OCI-LY7 (cell line): Measurements from ENCODE around the gene PACS1. TPM values are rescaled to one million over a fixed set of nuclear protein-coding genes. Genes with fewer than 3 reads are reported as not detected.

Source experiments
- BruUV-seq: library from RNA; stranded (reverse); fragments of 400-500 nt; replicated peaks from 2 replicates; lab custom pipeline; 2021; lab: Mats Ljungman, UMichigan
- CTCF ChIA-PET: fragments of 300-600 bp; sonication (Branson Sonifier 250); formaldehyde crosslinking; loops from one replicate; lab custom pipeline; 2022; ENCODE audit warnings: antibody characterized with exemption; ENCODE audit not compliant: unreplicated experiment; lab: Charles Lee
- POLR2A ChIA-PET: fragments of 300-600 bp; sonication (Branson Sonifier 250); formaldehyde crosslinking; loops from one replicate; lab custom pipeline; 2022; ENCODE audit warnings: antibody characterized with exemption; lab: Charles Lee
- DNase-seq: peaks from one replicate; pipeline ENCODE4 v3.0.0-alpha.2; 2015; ENCODE audit warnings: low spot score
- H2AFZ ChIP-seq: fragments of 200-600 bp; sonication (generic), shearing (Covaris generic); 2 replicates; pipeline ENCODE4 v1.6.1; 2014; ENCODE audit warnings: mild to moderate bottlenecking, antibody characterized with exemption, low read length, moderate library complexity
- H3K27ac ChIP-seq: fragments of 200-600 bp; sonication (generic); 2 replicates; pipeline ENCODE4 v1.5.1; 2014; ENCODE audit warnings: mixed run types, low read depth, mild to moderate bottlenecking, moderate library complexity, low read length, inconsistent platforms; ENCODE audit not compliant: poor library complexity, severe bottlenecking
- H3K36me3 ChIP-seq: fragments of 200-600 bp; sonication (generic); 2 replicates; pipeline ENCODE4 v1.6.1; 2014; ENCODE audit warnings: mild to moderate bottlenecking, antibody characterized with exemption, low read length, moderate library complexity, mixed read lengths; ENCODE audit not compliant: insufficient read depth
- H3K4me1 ChIP-seq: fragments of 200-600 bp; sonication (generic); 2 replicates; pipeline ENCODE4 v1.5.1; 2014; ENCODE audit warnings: mild to moderate bottlenecking, low read length; ENCODE audit not compliant: insufficient read depth, poor library complexity, severe bottlenecking
- H3K4me2 ChIP-seq: fragments of 200-600 bp; sonication (generic); 2 replicates; pipeline ENCODE4 v1.6.1; 2014; ENCODE audit warnings: mild to moderate bottlenecking, low read length
- H3K4me3 ChIP-seq: fragments of 200-600 bp; sonication (generic); 2 replicates; pipeline ENCODE4 v1.5.1; 2014; ENCODE audit warnings: mild to moderate bottlenecking, low read depth, low read length; ENCODE audit not compliant: poor library complexity, severe bottlenecking
- H3K79me2 ChIP-seq: fragments of 200-600 bp; sonication (generic); 2 replicates; pipeline ENCODE4 v1.6.1; 2016; ENCODE audit warnings: low read depth, mild to moderate bottlenecking, low read length, moderate library complexity, mixed read lengths; ENCODE audit not compliant: insufficient read depth
- H3K9me2 ChIP-seq: fragments of 200-600 bp; sonication (generic); 2 replicates; pipeline ENCODE4 v1.6.1; 2016; ENCODE audit warnings: mild to moderate bottlenecking, low read length, mixed read lengths; ENCODE audit not compliant: insufficient read depth
- H3K9me3 ChIP-seq: fragments of 200-600 bp; sonication (generic); 2 replicates; pipeline ENCODE4 v1.6.1; 2014; ENCODE audit warnings: mild to moderate bottlenecking, mixed run types, low read length, mixed read lengths
- H4K20me1 ChIP-seq: fragments of 200-600 bp; sonication (generic); 2 replicates; pipeline ENCODE4 v1.6.1; 2014; ENCODE audit warnings: mild to moderate bottlenecking, antibody characterized with exemption, low read length, moderate library complexity, mixed read lengths; ENCODE audit not compliant: insufficient read depth
- CTCF ChIP-seq: fragments of 200-600 bp; sonication (generic); conservative IDR thresholded peaks from 2 replicates; pipeline ENCODE4 v1.5.1; 2014; ENCODE audit warnings: mild to moderate bottlenecking, antibody characterized with exemption, low read length, moderate library complexity, mixed read lengths
- EZH2phosphoT487 ChIP-seq: fragments of 200-600 bp; sonication (generic); IDR thresholded peaks from 2 replicates; pipeline ENCODE4 v1.6.1; 2018; ENCODE audit warnings: low read depth, borderline replicate concordance, mild to moderate bottlenecking, mixed run types, antibody characterized with exemption, low read length, moderate library complexity, mixed read lengths
- intact Hi-C: fragments of 100-400 bp; cut with micrococcal nuclease; formaldehyde crosslinking; loops from one replicate; pipeline ENCODE4 v1.10.0; 2022; ENCODE audit not compliant: unreplicated experiment
- total RNA-seq, 2 experiments: library from RNA; depleted of rRNA in 1 of 2; stranded (reverse); fragments of >200 nt in 1 of 2; shearing (Covaris generic) in 1 of 2; gene quantifications; 2 replicates each; pipeline ENCODE4 v1.2.3, GENCODE V29; 2014 to 2022

PACS1 gene
- total RNA-seq, 2 experiments from 2014 or later: 23.7 to 52.5 TPM

GRCh38 chr11:66044757-66045156 is 25.3 kb upstream of the PACS1 start:
- intact Hi-C loops: no loop called here
- Histone ChIP-seq H3K4me1 (peaks cover 15% of the 10 kb centered on the region), H3K27ac (no peak overlapping the region), H4K20me1 (no peaks in the 10 kb centered on the region), H3K9me2 (no peaks in the 10 kb centered on the region), H3K4me2 (peak overlapping the region; percentile 61), H3K36me3 (no peaks in the 10 kb centered on the region), H2AFZ (peak overlapping the region; percentile 41; the same call in 1 of the 2 replicates), H3K4me3 (peak overlapping the region; percentile 16), H3K9me3 (no peaks in the 10 kb centered on the region), H3K79me2 (no peaks in the 10 kb centered on the region)
- DNase-seq: no peak
- CTCF ChIA-PET: interaction anchor here (0.5 to 2.0 kb wide), 8 partner anchors 9 to 92 kb away, joined by 3 to 7 read pairs (median 5); no protein-coding TSS in a partner anchor
- POLR2A ChIA-PET: interaction anchor here (0.9 to 1.7 kb wide), 3 partner anchors 9 to 186 kb away, joined by 3 to 5 read pairs (median 3); partner anchors contain the start of gene CFL1
- no TSS peak for BruUV-seq
- TF ChIP-seq EZH2phosphoT487 (no peak), CTCF (no peak)

GRCh38 chr11:66045177-66045639 is 24.9 kb upstream of the PACS1 start:
- ChIA-PET POLR2A (interaction anchor here (0.8 to 1.7 kb wide), 4 partner anchors 9 to 187 kb away, joined by 3 to 7 read pairs (median 4); partner anchors contain the start of gene CFL1), CTCF (interaction anchor here (0.5 to 2.0 kb wide), 8 partner anchors 9 to 92 kb away, joined by 3 to 7 read pairs (median 5); no protein-coding TSS in a partner anchor)
- H3K4me1 ChIP-seq: peaks cover 15% of the 10 kb centered on the region
- no peak overlapping the region for H3K27ac ChIP-seq
- intact Hi-C loops: no loop called here
- H3K4me2 ChIP-seq: peak overlapping the region; percentile 61
- no peaks in the 10 kb centered on the region for H3K9me2 ChIP-seq
- H3K36me3 ChIP-seq: no peaks in the 10 kb centered on the region
- H4K20me1 ChIP-seq: no peaks in the 10 kb centered on the region
- TF ChIP-seq EZH2phosphoT487 (no peak), CTCF (peak; percentile 94)
- H3K79me2 ChIP-seq: no peaks in the 10 kb centered on the region
- DNase-seq: peak; percentile 92
- peak overlapping the region; percentile 16 for H3K4me3 ChIP-seq
- H2AFZ ChIP-seq: peak overlapping the region; percentile 63; the same call in 1 of the 2 replicates
- H3K9me3 ChIP-seq: no peaks in the 10 kb centered on the region
- BruUV-seq: no TSS peak

- BruUV-seq: no TSS peak
- POLR2A ChIA-PET: no interaction called here
- no peak for TF ChIP-seq EZH2phosphoT487
- no peak for TF ChIP-seq CTCF
These were observed 23.2 kb upstream of the PACS1 start for GRCh38 chr11:66046901-66047300.

More at GRCh38 chr11:66046901-66047300, 23.2 kb upstream of the PACS1 start:
- intact Hi-C loops: no loop called here
- Histone ChIP-seq H3K9me2 (no peaks in the 10 kb centered on the region), H3K79me2 (no peaks in the 10 kb centered on the region), H3K9me3 (no peaks in the 10 kb centered on the region), H3K4me3 (no peak overlapping the region), H3K4me2 (no peak overlapping the region), H3K36me3 (no peaks in the 10 kb centered on the region), H3K27ac (no peak overlapping the region), H2AFZ (no peak overlapping the region), H4K20me1 (no peaks in the 10 kb centered on the region), H3K4me1 (peaks cover 25% of the 10 kb centered on the region)
- no peak for DNase-seq
- CTCF ChIA-PET: no interaction called here
